HepG2 (cell line): Measurements from ENCODE around the gene DOCK4. TPM values are rescaled to one million over a fixed set of nuclear protein-coding genes. Genes with fewer than 3 reads are reported as not detected.
A peak's percentile ranks its signal among the peaks of the same experiment; 100 is the strongest.

ENCODE experiments used
- E2F5 ChIP-seq: sonication (generic); formaldehyde crosslinking; conservative IDR thresholded peaks from 2 replicates; pipeline ENCODE4 v1.4.0; 2020; ENCODE audit warnings: missing genetic modification reagents
- ETS1 ChIP-seq: sonication (generic); formaldehyde crosslinking; IDR thresholded peaks from 2 replicates; pipeline ENCODE4 v1.4.0; 2020; ENCODE audit warnings: missing genetic modification reagents
- HDAC2 ChIP-seq: sonication (generic); formaldehyde crosslinking; IDR thresholded peaks from 2 replicates; pipeline ENCODE4 v1.4.0; 2020; ENCODE audit warnings: missing genetic modification reagents
- HNF4A ChIP-seq: sonication (generic); formaldehyde crosslinking; IDR thresholded peaks from 2 replicates; pipeline ENCODE4 v1.4.0; 2020; ENCODE audit warnings: missing genetic modification reagents
- KAT8 ChIP-seq: IDR thresholded peaks from 2 replicates; pipeline ENCODE4 v1.6.1; 2016; ENCODE audit warnings: missing genetic modification reagents, missing compliant biosample characterization
- KDM5B ChIP-seq: sonication (generic); formaldehyde crosslinking; IDR thresholded peaks from 2 replicates; pipeline ENCODE4 v1.4.0; 2020; ENCODE audit warnings: missing genetic modification reagents, mild to moderate bottlenecking, borderline replicate concordance
- MEF2D ChIP-seq: sonication (generic); formaldehyde crosslinking; IDR thresholded peaks from 2 replicates; pipeline ENCODE4 v1.5.1; 2020; ENCODE audit warnings: mild to moderate bottlenecking, missing genetic modification reagents
- NFKBIZ ChIP-seq: IDR thresholded peaks from 2 replicates; pipeline ENCODE4 v1.6.1; 2018; ENCODE audit warnings: missing genetic modification reagents, missing compliant biosample characterization
- NR2C2 ChIP-seq: sonication (generic); formaldehyde crosslinking; IDR thresholded peaks from 2 replicates; pipeline ENCODE4 v1.4.0; 2020; ENCODE audit warnings: missing genetic modification reagents, mild to moderate bottlenecking, moderate library complexity, borderline replicate concordance
- SALL1 ChIP-seq: sonication (generic); formaldehyde crosslinking; IDR thresholded peaks from 2 replicates; pipeline ENCODE4 v1.8.0; 2022; ENCODE audit warnings: mild to moderate bottlenecking, missing genetic modification reagents
- SIX1 ChIP-seq: sonication (generic); formaldehyde crosslinking; IDR thresholded peaks from 2 replicates; pipeline ENCODE4 v1.4.0; 2020; ENCODE audit warnings: missing genetic modification reagents, borderline replicate concordance
- SP140L ChIP-seq: sonication (generic); formaldehyde crosslinking; IDR thresholded peaks from 2 replicates; pipeline ENCODE4 v1.4.0; 2020; ENCODE audit warnings: missing genetic modification reagents, borderline replicate concordance
- TBP ChIP-seq: sonication (generic); formaldehyde crosslinking; IDR thresholded peaks from 2 replicates; pipeline ENCODE4 v1.5.0; 2020; ENCODE audit warnings: missing genetic modification reagents
- TGIF2 ChIP-seq: IDR thresholded peaks from 2 replicates; pipeline ENCODE4 v1.6.1; 2016; ENCODE audit warnings: control low read depth, missing compliant biosample characterization
- THRA ChIP-seq: sonication (generic); formaldehyde crosslinking; IDR thresholded peaks from 2 replicates; pipeline ENCODE4 v1.4.0; 2020; ENCODE audit warnings: missing genetic modification reagents, borderline replicate concordance
- TOPORS ChIP-seq: sonication (generic); formaldehyde crosslinking; IDR thresholded peaks from 2 replicates; pipeline ENCODE4 v1.8.0; 2023; ENCODE audit warnings: mild to moderate bottlenecking, missing genetic modification reagents
- ZBTB49 ChIP-seq: sonication (generic); formaldehyde crosslinking; IDR thresholded peaks from 2 replicates; pipeline ENCODE4 v1.4.0; 2020; ENCODE audit warnings: missing genetic modification reagents, borderline replicate concordance
- ZC3H13 ChIP-seq: sonication (generic); formaldehyde crosslinking; IDR thresholded peaks from 2 replicates; pipeline ENCODE4 v1.8.1; 2023; ENCODE audit warnings: mild to moderate bottlenecking, missing genetic modification reagents, moderate library complexity
- ZNF331 ChIP-seq: sonication (generic); formaldehyde crosslinking; IDR thresholded peaks from 2 replicates; pipeline ENCODE4 v1.4.0; 2020; ENCODE audit warnings: missing genetic modification reagents
- ZNF33B ChIP-seq: sonication (generic); formaldehyde crosslinking; IDR thresholded peaks from 2 replicates; pipeline ENCODE4 v1.5.1; 2020; ENCODE audit warnings: mild to moderate bottlenecking, missing genetic modification reagents
- ZNF781 ChIP-seq: sonication (generic); formaldehyde crosslinking; IDR thresholded peaks from 2 replicates; pipeline ENCODE4 v1.5.1; 2020; ENCODE audit warnings: borderline replicate concordance, mild to moderate bottlenecking, missing genetic modification reagents; ENCODE audit errors: not compliant biosample characterization
- polyA plus RNA-seq, 8 experiments: library from polyadenylated mRNA; depleted of rRNA in 3 of 8; stranded (reverse) in 7 of 8; unstranded in 1 of 8; fragments of >200 nt; fragmentation: Illumina TruSeq in 4 of 8; extraction: Trizol in 4 of 8; gene quantifications; 2 replicates each; pipeline versions ENCODE4 v1.2.1 to v1.2.3, GENCODE V29; 2011 to 2016; ENCODE audit warnings: low read depth in 4 of 8, missing spikeins in 1 of 8, mixed read lengths in 1 of 8; ENCODE audit not compliant: insufficient read depth in 1 of 8
- total RNA-seq, 5 experiments: library from RNA; depleted of rRNA; stranded (reverse); fragments of >200 nt; fragmentation: Illumina TruSeq; extraction: Trizol; gene quantifications; 2 replicates each; pipeline ENCODE4 v1.2.3, GENCODE V29; 2016; ENCODE audit warnings: low read depth in 1 of 5
- TF ChIP-seq, protein P1 (sequence below): sonication (generic); formaldehyde crosslinking; IDR thresholded peaks from 2 replicates; pipeline ENCODE4 v1.4.0; 2020; ENCODE audit warnings: missing genetic modification reagents

DOCK4 gene
- total and polyA plus RNA-seq, 2 of the 13 experiments (the other 11 are each of a cell fraction or from before 2014, with no cell fraction given), result 13.5 to 17.4 TPM

DNA sequence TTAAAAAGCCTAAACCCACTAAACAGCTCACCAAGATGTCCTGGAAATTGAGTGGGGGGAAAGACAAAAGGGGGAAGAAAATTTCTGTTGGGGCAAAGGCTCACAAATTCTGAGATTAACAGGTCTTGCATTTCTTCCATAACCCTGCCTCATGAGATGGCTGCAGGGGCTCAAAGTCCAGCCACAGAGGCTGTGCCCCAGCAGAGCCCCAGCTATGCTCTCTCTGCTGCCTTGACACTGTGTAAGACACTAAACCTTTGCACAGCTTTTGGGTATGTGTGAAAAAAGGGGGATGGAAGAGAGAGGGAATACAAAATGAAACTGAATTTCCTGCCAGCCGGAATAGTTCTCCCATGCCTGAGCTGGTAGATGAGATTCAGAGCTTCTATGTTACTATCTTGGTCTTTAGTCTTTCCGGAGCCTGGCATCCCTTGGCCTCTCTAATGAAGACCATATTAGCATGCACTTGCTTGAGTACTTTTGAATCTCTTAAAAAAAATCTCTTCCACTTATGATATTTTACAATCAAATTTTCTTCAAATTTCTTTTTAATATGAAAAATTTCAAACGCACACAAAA is 403.9 kb downstream of the DOCK4 start (continued):
- TF ChIP-seq ZNF781 (CRISPR knock-in tag), result no peak
- TF ChIP-seq TGIF2 (CRISPR knock-in tag), result no peak
- no peak for TF ChIP-seq TOPORS (CRISPR knock-in tag)
- TF ChIP-seq HNF4A (CRISPR knock-in tag), result peak; percentile 84
- TF ChIP-seq SP140L (CRISPR knock-in tag), result no peak
- TF ChIP-seq E2F5, result no peak
- no peak for TF ChIP-seq NFKBIZ (CRISPR knock-in tag)
- TF ChIP-seq, protein P1, sequence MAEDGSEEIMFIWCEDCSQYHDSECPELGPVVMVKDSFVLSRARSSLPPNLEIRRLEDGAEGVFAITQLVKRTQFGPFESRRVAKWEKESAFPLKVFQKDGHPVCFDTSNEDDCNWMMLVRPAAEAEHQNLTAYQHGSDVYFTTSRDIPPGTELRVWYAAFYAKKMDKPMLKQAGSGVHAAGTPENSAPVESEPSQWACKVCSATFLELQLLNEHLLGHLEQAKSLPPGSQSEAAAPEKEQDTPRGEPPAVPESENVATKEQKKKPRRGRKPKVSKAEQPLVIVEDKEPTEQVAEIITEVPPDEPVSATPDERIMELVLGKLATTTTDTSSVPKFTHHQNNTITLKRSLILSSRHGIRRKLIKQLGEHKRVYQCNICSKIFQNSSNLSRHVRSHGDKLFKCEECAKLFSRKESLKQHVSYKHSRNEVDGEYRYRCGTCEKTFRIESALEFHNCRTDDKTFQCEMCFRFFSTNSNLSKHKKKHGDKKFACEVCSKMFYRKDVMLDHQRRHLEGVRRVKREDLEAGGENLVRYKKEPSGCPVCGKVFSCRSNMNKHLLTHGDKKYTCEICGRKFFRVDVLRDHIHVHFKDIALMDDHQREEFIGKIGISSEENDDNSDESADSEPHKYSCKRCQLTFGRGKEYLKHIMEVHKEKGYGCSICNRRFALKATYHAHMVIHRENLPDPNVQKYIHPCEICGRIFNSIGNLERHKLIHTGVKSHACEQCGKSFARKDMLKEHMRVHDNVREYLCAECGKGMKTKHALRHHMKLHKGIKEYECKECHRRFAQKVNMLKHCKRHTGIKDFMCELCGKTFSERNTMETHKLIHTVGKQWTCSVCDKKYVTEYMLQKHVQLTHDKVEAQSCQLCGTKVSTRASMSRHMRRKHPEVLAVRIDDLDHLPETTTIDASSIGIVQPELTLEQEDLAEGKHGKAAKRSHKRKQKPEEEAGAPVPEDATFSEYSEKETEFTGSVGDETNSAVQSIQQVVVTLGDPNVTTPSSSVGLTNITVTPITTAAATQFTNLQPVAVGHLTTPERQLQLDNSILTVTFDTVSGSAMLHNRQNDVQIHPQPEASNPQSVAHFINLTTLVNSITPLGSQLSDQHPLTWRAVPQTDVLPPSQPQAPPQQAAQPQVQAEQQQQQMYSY (CRISPR knock-in tag), result no peak
- no peak for TF ChIP-seq KDM5B (CRISPR knock-in tag)
- no peak for TF ChIP-seq SIX1 (CRISPR knock-in tag)
- no peak for TF ChIP-seq ZC3H13 (CRISPR knock-in tag)
- TF ChIP-seq TBP (CRISPR knock-in tag), result no peak
- no peak for TF ChIP-seq ZNF33B (CRISPR knock-in tag)
- no peak for TF ChIP-seq HDAC2 (CRISPR knock-in tag)
- peak; percentile 12; the same call in 1 of the 2 replicates for TF ChIP-seq SALL1 (CRISPR knock-in tag)
- no peak for TF ChIP-seq NR2C2 (CRISPR knock-in tag)
- no peak for TF ChIP-seq ZBTB49
- TF ChIP-seq ETS1 (CRISPR knock-in tag), result no peak
- peak; percentile 80; the same call in 1 of the 2 replicates for TF ChIP-seq ZNF331 (CRISPR knock-in tag)
- TF ChIP-seq KAT8 (CRISPR knock-in tag), result peak; percentile 21; the same call in 1 of the 2 replicates
- no peak for TF ChIP-seq MEF2D (CRISPR knock-in tag)
- no peak for TF ChIP-seq THRA (CRISPR knock-in tag)
